GM12801 (cell line): Measurements from ENCODE around the gene FAT1.

Source experiments
- CTCF ChIP-seq: IDR thresholded peaks from one replicate; pipeline ENCODE4 v1.5.1; 2011; ENCODE audit warnings: control low read depth; ENCODE audit not compliant: insufficient read length; ENCODE audit errors: extremely low read depth

Gene FAT1

DNA sequence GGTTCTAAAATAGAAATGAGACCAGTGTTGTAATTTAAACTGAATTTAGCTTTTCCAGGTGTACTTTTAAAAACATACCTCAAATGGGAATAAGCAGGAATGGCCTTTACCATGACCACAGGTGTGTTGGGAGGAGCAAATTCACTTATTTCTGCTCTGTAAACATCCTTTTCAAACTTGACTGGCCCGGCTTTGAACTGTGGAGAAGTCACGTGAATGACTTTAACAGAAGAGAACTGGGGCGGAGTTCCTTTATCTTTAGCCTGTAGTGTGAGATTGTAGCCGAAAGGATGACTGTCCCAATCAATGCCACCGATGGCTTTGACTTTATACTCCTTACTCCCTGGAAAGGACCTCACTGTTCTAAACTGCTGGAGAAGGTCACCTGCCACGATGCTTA is 15.1 kb downstream of the FAT1 start:
- TF ChIP-seq CTCF: no peak

- TF ChIP-seq CTCF: no peak
Measured at GRCh38 chr4:186707996-186708395, 15.7 kb downstream of the FAT1 start.

- TF ChIP-seq CTCF: no peak
Measured at GRCh38 chr4:186707574-186707973, 16.1 kb downstream of the FAT1 start.

DNA sequence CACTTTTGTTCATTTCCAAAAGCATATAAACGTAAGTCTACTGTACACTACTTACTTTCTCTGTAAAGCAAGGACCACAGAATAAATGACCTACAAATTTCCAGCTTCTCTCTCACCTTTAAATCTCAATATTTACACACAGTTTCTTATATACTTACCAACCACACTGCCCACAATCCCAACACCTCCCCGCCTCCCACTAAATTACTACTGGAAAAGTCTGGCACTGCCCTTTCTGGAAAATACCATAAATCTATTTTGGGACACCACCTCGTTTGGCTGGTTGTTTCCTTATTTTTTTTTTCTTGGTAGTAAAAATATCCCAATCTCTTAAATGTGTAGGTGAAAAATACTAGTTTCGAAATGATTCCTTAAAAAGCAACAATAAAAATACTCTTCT is 19.6 kb downstream of the FAT1 start:
- no peak for TF ChIP-seq CTCF

- TF ChIP-seq CTCF: no peak
Measured at GRCh38 chr4:186703510-186703909, 20.1 kb downstream of the FAT1 start.

DNA sequence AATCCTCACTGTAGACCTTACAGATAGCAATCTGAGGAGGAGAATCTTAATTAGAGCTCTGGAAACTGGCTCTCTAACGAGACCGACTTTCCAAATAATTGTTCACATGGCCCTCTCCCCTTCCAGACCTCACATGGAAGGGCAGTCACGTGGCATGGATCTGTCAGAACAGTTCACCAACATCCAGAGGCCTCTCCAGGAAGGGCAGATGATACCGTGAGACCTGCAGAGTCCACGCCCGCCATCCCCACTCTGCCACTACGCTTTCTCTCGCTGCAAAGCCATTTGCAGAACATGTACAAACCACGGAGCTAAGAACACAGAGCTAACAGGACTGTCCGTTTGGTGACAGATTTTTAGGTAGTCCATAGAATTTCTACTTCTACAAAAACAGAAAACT is 20.7 kb downstream of the FAT1 start:
- TF ChIP-seq CTCF: no peak

GRCh38 chr4:186702297-186702696 is 21.4 kb downstream of the FAT1 start:
- TF ChIP-seq CTCF: no peak

DNA sequence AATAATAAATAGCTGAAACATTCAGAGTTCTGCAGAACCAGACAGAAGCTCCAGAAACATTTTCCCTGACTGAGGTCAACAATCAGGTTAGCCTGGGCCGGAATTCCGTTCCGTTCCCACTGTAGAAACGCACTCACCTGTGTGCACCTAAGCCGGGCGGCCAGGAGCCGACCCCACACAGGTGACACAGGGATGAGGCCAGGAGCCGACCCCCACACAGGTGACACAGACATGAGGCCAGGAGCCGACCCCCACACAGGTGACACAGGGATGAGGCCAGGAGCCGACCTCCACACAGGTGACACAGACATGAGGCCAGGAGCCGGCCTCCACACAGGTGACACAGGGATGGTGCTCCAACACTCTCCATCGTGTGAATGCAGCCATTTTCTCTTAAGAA is 21.9 kb downstream of the FAT1 start:
- no peak for TF ChIP-seq CTCF
